K562 (cell line): ENCODE results near the gene TUBA4B. TPM values are rescaled to one million over a fixed set of nuclear protein-coding genes. Genes with fewer than 3 reads are reported as not detected.

Source experiments
- GABPB1 ChIP-seq: sonication (generic); formaldehyde crosslinking; IDR thresholded peaks from 2 replicates; pipeline ENCODE4 v1.8.0; 2022; ENCODE audit warnings: mild to moderate bottlenecking, missing genetic modification reagents
- HBP1 ChIP-seq: fragments of 450-650 bp; formaldehyde crosslinking; IDR thresholded peaks from 2 replicates; pipeline ENCODE4 v1.4.0; 2022; ENCODE audit warnings: missing genetic modification characterization
- HNRNPH1 ChIP-seq: fragments of 200-400 bp; formaldehyde crosslinking; optimal IDR thresholded peaks from 2 replicates; pipeline ENCODE3; 2017; ENCODE audit warnings: low read depth, mild to moderate bottlenecking, low read length, moderate library complexity
- IRF2 ChIP-seq: sonication (generic); formaldehyde crosslinking; IDR thresholded peaks from 2 replicates; pipeline ENCODE4 v1.8.1; 2022; ENCODE audit warnings: mild to moderate bottlenecking, missing genetic modification reagents
- KLF10 ChIP-seq: fragments of 250-450 bp; sonication (Bioruptor Pico); IDR thresholded peaks from 2 replicates; pipeline ENCODE4 v1.6.1; 2021; ENCODE audit warnings: matching md5 sums
- MITF ChIP-seq: IDR thresholded peaks from 2 replicates; pipeline ENCODE4 v1.6.1; 2014; ENCODE audit warnings: antibody characterized with exemption
- PCBP2 ChIP-seq: fragments of 200-400 bp; formaldehyde crosslinking; IDR thresholded peaks from 2 replicates; pipeline ENCODE4 v1.6.1; 2018; ENCODE audit warnings: low read length, low read depth, mild to moderate bottlenecking, moderate library complexity; ENCODE audit not compliant: poor library complexity, severe bottlenecking
- RHOXF2B ChIP-seq: fragments of 250-450 bp; sonication (Bioruptor Pico); conservative IDR thresholded peaks from 2 replicates; pipeline ENCODE4 v1.5.1; 2021
- XRCC5 ChIP-seq: fragments of 200-400 bp; formaldehyde crosslinking; IDR thresholded peaks from 2 replicates; pipeline ENCODE4 v1.6.1; 2017; ENCODE audit warnings: low read depth, mild to moderate bottlenecking, low read length
- ZNF512 ChIP-seq: IDR thresholded peaks from 2 replicates; pipeline ENCODE4 v1.6.1; 2016; ENCODE audit warnings: missing genetic modification characterization, missing compliant biosample characterization
- polyA plus RNA-seq, 8 experiments: library from polyadenylated mRNA; depleted of rRNA in 4 of 8; stranded (reverse) in 5 of 8; unstranded in 3 of 8; fragments of >200 nt; fragmentation: Nextera tagmentation in 2 of 8; fragmentation: Illumina TruSeq in 1 of 8; extraction: Ambion mirVana in 2 of 8; extraction: Trizol in 1 of 8; gene quantifications; 2 replicates each; pipeline versions ENCODE4 v1.2.1 to v1.2.3, GENCODE V29; 2011 to 2014; ENCODE audit warnings: inconsistent platforms in 1 of 8, missing spikeins in 1 of 8
- total RNA-seq, 7 experiments: library from RNA; depleted of rRNA in 6 of 7; stranded (reverse); fragments of >200 nt in 6 of 7; fragmentation: Illumina TruSeq in 2 of 7; extraction: Trizol in 2 of 7; gene quantifications; 2 replicates each; pipeline versions ENCODE4 v1.2.1 to v1.2.3, GENCODE V29; 2011 to 2021; ENCODE audit warnings: low replicate concordance in 1 of 7
- TF ChIP-seq, protein P1 (sequence below), 2 experiments: fragments of 450-650 bp in 1 of 2; sonication (generic) in 1 of 2; formaldehyde crosslinking in 1 of 2; IDR thresholded peaks; 2 replicates each; pipeline versions ENCODE4 v1.7.1 to v1.9.0; 2016 to 2022; ENCODE audit warnings: inconsistent platforms in 1 of 2, mild to moderate bottlenecking in 1 of 2, missing genetic modification reagents in 1 of 2
- TF ChIP-seq, protein P2 (sequence below): sonication (generic); formaldehyde crosslinking; IDR thresholded peaks from 2 replicates; pipeline ENCODE4 v1.8.0; 2022; ENCODE audit warnings: mild to moderate bottlenecking, missing genetic modification reagents

Gene TUBA4B
- total and polyA plus RNA-seq, 9 of the 15 experiments (the other 6 are each of a cell fraction or from before 2014, with no cell fraction given) = 0.04 TPM; not detected in 8

DNA sequence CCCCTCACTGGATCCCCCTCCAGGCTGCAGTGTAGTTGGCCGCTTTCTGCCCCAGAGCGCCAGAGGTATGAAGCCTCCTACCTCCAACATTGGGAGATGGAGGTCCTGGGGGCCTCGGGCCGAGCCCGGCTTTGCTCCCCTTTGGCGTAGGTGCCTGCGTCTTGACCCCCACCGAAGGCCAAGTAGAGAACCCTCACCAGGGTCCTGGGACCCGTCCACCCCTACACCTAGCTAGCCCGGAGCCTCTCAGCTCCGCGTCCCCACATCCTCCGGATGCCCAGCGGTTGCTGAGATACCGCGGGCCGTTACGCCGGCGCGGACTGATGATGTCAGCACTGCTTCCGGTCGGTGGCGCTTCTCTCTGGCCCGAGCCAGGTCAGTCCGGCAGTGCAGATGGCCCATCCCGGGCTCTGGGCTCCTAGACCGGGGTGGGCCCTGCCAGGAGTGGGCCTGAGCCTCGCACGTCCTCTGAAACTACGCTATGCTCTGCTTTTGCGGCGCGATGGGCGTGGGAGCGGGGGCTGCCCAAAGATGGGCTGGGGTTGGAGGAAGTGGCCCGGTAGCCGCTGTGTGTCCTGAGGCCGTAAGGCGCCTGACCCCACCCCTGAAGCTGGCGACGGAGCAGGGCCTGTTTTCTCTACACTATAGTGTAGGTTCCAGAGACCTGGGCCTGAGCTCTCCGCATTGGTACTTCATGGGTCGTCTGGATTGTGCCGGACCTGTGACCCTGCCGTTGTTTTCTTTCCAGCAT is 7.7 kb upstream of the TUBA4B start, which contains the start of the genes GLB1L and STK16 (continued):
- TF ChIP-seq, protein P1, sequence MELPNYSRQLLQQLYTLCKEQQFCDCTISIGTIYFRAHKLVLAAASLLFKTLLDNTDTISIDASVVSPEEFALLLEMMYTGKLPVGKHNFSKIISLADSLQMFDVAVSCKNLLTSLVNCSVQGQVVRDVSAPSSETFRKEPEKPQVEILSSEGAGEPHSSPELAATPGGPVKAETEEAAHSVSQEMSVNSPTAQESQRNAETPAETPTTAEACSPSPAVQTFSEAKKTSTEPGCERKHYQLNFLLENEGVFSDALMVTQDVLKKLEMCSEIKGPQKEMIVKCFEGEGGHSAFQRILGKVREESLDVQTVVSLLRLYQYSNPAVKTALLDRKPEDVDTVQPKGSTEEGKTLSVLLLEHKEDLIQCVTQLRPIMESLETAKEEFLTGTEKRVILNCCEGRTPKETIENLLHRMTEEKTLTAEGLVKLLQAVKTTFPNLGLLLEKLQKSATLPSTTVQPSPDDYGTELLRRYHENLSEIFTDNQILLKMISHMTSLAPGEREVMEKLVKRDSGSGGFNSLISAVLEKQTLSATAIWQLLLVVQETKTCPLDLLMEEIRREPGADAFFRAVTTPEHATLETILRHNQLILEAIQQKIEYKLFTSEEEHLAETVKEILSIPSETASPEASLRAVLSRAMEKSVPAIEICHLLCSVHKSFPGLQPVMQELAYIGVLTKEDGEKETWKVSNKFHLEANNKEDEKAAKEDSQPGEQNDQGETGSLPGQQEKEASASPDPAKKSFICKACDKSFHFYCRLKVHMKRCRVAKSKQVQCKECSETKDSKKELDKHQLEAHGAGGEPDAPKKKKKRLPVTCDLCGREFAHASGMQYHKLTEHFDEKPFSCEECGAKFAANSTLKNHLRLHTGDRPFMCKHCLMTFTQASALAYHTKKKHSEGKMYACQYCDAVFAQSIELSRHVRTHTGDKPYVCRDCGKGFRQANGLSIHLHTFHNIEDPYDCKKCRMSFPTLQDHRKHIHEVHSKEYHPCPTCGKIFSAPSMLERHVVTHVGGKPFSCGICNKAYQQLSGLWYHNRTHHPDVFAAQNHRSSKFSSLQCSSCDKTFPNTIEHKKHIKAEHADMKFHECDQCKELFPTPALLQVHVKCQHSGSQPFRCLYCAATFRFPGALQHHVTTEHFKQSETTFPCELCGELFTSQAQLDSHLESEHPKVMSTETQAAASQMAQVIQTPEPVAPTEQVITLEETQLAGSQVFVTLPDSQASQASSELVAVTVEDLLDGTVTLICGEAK (IDR thresholded peaks at IDR 0.05) = peak; percentile 90
- TF ChIP-seq, protein P1 (CRISPR knock-in tag; IDR thresholded peaks at IDR 0.05) = no peak
- TF ChIP-seq RHOXF2B (CRISPR knock-in tag) (no peak), XRCC5 (no peak), PCBP2 (no peak), ZNF512 (tag) (no peak), GABPB1 (CRISPR knock-in tag) (peak; percentile 94), HBP1 (CRISPR knock-in tag) (no peak), MITF (no peak), HNRNPH1 (no peak), KLF10 (no peak), IRF2 (no peak)
- TF ChIP-seq, protein P2, sequence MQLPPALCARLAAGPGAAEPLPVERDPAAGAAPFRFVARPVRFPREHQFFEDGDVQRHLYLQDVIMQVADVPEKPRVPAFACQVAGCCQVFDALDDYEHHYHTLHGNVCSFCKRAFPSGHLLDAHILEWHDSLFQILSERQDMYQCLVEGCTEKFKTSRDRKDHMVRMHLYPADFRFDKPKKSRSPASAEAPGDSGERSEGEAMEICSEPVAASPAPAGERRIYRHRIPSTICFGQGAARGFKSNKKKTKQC (CRISPR knock-in tag) = peak; percentile 62; the same call in 1 of the 2 replicates
